Measurements from ENCODE around the gene CTF1. TPM values are rescaled to one million over a fixed set of nuclear protein-coding genes. Genes with fewer than 3 reads are reported as not detected.

CTF1 gene
- total RNA-seq, 1 donor from 2014 or later: 4.3 TPM

GRCh38 chr16:30947541-30947858 lies 51.1 kb downstream of the CTF1 start:
- TF ChIP-seq, protein P1, sequence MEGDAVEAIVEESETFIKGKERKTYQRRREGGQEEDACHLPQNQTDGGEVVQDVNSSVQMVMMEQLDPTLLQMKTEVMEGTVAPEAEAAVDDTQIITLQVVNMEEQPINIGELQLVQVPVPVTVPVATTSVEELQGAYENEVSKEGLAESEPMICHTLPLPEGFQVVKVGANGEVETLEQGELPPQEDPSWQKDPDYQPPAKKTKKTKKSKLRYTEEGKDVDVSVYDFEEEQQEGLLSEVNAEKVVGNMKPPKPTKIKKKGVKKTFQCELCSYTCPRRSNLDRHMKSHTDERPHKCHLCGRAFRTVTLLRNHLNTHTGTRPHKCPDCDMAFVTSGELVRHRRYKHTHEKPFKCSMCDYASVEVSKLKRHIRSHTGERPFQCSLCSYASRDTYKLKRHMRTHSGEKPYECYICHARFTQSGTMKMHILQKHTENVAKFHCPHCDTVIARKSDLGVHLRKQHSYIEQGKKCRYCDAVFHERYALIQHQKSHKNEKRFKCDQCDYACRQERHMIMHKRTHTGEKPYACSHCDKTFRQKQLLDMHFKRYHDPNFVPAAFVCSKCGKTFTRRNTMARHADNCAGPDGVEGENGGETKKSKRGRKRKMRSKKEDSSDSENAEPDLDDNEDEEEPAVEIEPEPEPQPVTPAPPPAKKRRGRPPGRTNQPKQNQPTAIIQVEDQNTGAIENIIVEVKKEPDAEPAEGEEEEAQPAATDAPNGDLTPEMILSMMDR (conservative IDR thresholded peaks at IDR 0.05; ENCODE audit: low read depth, low read length): no peak
- no peak for DNase-seq (ENCODE audit: low read depth)
- no peak overlapping the region for H3K4me3 ChIP-seq (ENCODE audit: low read depth, low read length)

- DNase-seq (ENCODE audit: low read depth): peak; percentile 84
- H3K4me3 ChIP-seq (ENCODE audit: low read depth, low read length): peak overlapping the region; percentile 95
- TF ChIP-seq, protein P1 (conservative IDR thresholded peaks at IDR 0.05; ENCODE audit: low read depth, low read length): no peak
Observed at GRCh38 chr16:30947859-30948666, 51.6 kb downstream of the CTF1 start.

- no peak for DNase-seq (ENCODE audit: low read depth)
- TF ChIP-seq, protein P1 (conservative IDR thresholded peaks at IDR 0.05; ENCODE audit: low read depth, low read length): no peak
- peak within 1 kb of the TSS; percentile 95 for H3K4me3 ChIP-seq (ENCODE audit: low read depth, low read length)
Observed at GRCh38 chr16:30948667-30949649, 52.5 kb downstream of the CTF1 start, which contains the start of gene ORAI3. Gene ORAI3 (plus strand): TSS chr16:30949068. CDS start chr16:30949290, 222 bp downstream.

- H3K4me3 ChIP-seq (ENCODE audit: low read depth, low read length): peak overlapping the region; percentile 95
- TF ChIP-seq, protein P1 (conservative IDR thresholded peaks at IDR 0.05; ENCODE audit: low read depth, low read length): peak; percentile 38
- DNase-seq (ENCODE audit: low read depth): peak; percentile 59
Observed at GRCh38 chr16:30949650-30950515, 53.5 kb downstream of the CTF1 start.

DNA sequence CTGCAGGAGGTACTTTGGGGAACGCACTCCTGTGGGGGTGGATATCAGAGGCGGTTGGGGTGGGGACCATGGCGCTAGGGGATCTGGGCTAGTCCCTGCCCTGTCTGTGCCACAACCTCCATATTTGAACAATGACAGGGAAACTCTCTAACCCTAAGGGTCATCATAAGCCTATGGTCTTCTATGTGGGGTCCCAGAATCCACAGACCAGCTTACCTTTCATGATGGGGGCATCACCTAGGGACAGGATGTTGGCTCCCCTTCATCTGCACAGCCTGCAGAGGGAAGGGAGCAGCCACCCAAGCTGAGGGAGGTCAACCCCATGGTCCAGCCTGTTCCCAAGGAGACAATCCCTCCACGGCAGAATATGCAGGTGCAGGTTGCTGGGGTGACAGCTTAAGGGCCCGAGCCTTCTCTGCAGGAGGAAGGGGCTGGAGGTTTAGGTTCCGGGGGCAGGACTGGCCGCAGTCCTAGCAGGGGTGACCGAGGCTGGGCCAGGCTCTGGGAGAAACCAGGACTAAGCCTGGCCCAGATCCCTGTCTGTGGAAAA lies 54.2 kb downstream of the CTF1 start:
- TF ChIP-seq, protein P1 (conservative IDR thresholded peaks at IDR 0.05; ENCODE audit: low read depth, low read length): no peak
- DNase-seq (ENCODE audit: low read depth): no peak
- H3K4me3 ChIP-seq (ENCODE audit: low read depth, low read length): peak overlapping the region; percentile 95

DNA sequence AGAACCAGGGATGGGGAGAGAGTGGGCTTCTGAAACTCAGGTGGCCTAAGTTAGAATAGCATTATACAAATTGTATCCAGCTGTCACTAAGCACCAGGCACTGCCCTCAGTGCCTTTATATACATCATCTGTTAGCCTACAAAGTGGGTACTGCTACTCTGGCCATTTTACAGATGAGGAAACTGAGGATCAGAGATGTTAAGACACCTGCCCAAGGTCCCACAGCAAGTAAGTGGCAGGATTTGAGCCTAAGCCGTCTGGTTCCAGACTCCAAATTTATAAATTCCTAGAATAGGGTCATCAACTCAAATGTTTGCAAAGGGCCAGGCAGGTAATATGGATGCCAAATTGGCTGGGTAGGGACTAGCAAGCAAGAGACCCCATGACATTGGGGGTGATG lies 54.8 kb downstream of the CTF1 start:
- TF ChIP-seq, protein P1 (conservative IDR thresholded peaks at IDR 0.05; ENCODE audit: low read depth, low read length): no peak
- DNase-seq (ENCODE audit: low read depth): no peak

More for the DNA sequence above, 54.8 kb downstream of the CTF1 start:
- no peak overlapping the region for H3K4me3 ChIP-seq (ENCODE audit: low read depth, low read length)
